ENCODE measurements around the gene KLHL1. TPM values are rescaled to one million over a fixed set of nuclear protein-coding genes. Genes with fewer than 3 reads are reported as not detected.

The KLHL1 gene
- polyA plus RNA-seq, 1 of the 3 experiments (the other 2 are of a cell fraction), result not detected

DNA sequence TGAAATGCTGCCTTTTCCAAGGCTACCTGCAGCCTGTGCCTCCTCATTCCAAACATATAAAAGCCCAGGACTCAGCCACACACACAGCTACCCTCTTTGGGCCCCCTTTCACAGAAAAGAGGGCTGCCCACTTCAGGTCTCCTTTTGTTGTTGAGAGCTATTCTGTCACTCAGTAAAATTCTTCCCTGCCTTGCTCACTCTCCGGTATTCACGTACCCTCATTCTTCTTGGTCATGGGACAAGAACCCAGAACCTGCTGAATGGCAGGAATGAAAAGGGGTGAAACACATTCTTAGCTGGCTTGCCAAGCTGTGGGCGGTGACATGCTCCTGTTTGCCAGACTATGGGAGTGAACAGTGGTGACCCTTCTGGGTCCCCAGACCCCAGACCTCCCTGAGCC, 338.6 kb downstream of the KLHL1 start (continued):
- TF ChIP-seq, protein P1, sequence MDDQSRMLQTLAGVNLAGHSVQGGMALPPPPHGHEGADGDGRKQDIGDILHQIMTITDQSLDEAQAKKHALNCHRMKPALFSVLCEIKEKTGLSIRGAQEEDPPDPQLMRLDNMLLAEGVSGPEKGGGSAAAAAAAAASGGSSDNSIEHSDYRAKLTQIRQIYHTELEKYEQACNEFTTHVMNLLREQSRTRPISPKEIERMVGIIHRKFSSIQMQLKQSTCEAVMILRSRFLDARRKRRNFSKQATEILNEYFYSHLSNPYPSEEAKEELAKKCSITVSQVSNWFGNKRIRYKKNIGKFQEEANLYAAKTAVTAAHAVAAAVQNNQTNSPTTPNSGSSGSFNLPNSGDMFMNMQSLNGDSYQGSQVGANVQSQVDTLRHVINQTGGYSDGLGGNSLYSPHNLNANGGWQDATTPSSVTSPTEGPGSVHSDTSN (IDR thresholded peaks at IDR 0.05), result no peak
- no peak for TF ChIP-seq MXI1 (IDR thresholded peaks at IDR 0.05; ENCODE audit: low read depth, low read length)
- TF ChIP-seq NFIC (IDR thresholded peaks at IDR 0.05; ENCODE audit: borderline replicate concordance), result no peak

DNA sequence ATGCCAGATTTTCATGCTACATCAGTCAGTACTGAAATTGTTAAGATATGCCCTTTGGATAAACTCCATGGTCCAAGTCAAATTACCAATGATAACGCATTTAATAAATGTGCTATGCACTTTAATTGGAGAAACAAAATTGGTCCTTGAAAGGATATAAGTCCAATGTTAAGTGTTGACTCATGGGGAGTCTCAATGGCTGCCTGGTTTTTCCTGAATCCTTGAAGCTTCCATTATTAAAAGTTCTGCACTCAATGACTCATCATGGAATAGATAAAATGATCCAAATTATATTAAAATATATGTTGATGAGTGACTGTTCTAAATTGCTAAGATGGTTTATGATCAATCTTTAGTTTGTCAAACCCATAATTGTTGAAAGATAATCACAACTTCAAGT, 346.7 kb downstream of the KLHL1 start:
- Histone ChIP-seq H3K9me2 (no peaks in the 10 kb centered on the region), H3K27me3 (ENCODE audit: insufficient read depth) (no peaks in the 10 kb centered on the region), H3K9me3 (no peaks in the 10 kb centered on the region), H3K36me3 (replicated peaks in 1 of 2; ENCODE audit: control insufficient read depth in 1 of 2, insufficient read depth in 2 of 2, low read length in 1 of 2) (no peaks in the 10 kb centered on the region), H4K20me1 (ENCODE audit: insufficient read depth) (no peaks in the 10 kb centered on the region), H3K9ac (no peak overlapping the region), H3K4me3 (ENCODE audit: low read depth in 2 of 2, low read length in 1 of 2) (no peak overlapping the region), H3K4me1 (ENCODE audit: control insufficient read depth in 1 of 2, insufficient read depth in 2 of 2, low read depth in 1 of 2, low read length in 1 of 2) (no peaks in the 10 kb centered on the region), H3K27ac (ENCODE audit: low read depth in 2 of 2, low read length in 1 of 2) (no peak overlapping the region), H3K4me2 (no peak overlapping the region), H3K79me2 (ENCODE audit: insufficient read depth) (no peaks in the 10 kb centered on the region), H2AFZ (ENCODE audit: low read depth) (no peak overlapping the region), H3F3A (replicated peaks; ENCODE audit: insufficient read depth) (no peaks in the 10 kb centered on the region)
- CTCF ChIA-PET, result no interaction called here
- TF ChIP-seq RFX5 (IDR thresholded peaks at IDR 0.05; ENCODE audit: low read length) (no peak), MEF2A (IDR thresholded peaks at IDR 0.05; ENCODE audit: borderline replicate concordance, low read depth) (no peak), RXRA (IDR thresholded peaks at IDR 0.05; ENCODE audit: borderline replicate concordance, low read depth) (no peak), RCOR1 (IDR thresholded peaks at IDR 0.05; ENCODE audit: low read length) (no peak), TCF12 (IDR thresholded peaks at IDR 0.05) (no peak), POLR2AphosphoS5 (IDR thresholded peaks at IDR 0.05; ENCODE audit: low read depth, low read length) (no peak), ELF1 (IDR thresholded peaks at IDR 0.05) (no peak), EZH2phosphoT487 (IDR thresholded peaks at IDR 0.05; ENCODE audit: borderline replicate concordance, low read depth) (no peak), FOSL2 (IDR thresholded peaks at IDR 0.05; ENCODE audit: borderline replicate concordance, low read depth) (no peak), TEAD4 (IDR thresholded peaks at IDR 0.05; ENCODE audit: borderline replicate concordance, insufficient read depth) (no peak), GABPA (IDR thresholded peaks at IDR 0.05; ENCODE audit: low read depth) (no peak), CHD2 (IDR thresholded peaks at IDR 0.05; ENCODE audit: low read length, partially characterized antibody) (no peak), YY1 (IDR thresholded peaks at IDR 0.05; ENCODE audit: low read depth) (no peak), MXI1 (IDR thresholded peaks at IDR 0.05; ENCODE audit: low read depth, low read length) (no peak), NFIC (IDR thresholded peaks at IDR 0.05; ENCODE audit: borderline replicate concordance) (no peak)
- TF ChIP-seq, protein P2, sequence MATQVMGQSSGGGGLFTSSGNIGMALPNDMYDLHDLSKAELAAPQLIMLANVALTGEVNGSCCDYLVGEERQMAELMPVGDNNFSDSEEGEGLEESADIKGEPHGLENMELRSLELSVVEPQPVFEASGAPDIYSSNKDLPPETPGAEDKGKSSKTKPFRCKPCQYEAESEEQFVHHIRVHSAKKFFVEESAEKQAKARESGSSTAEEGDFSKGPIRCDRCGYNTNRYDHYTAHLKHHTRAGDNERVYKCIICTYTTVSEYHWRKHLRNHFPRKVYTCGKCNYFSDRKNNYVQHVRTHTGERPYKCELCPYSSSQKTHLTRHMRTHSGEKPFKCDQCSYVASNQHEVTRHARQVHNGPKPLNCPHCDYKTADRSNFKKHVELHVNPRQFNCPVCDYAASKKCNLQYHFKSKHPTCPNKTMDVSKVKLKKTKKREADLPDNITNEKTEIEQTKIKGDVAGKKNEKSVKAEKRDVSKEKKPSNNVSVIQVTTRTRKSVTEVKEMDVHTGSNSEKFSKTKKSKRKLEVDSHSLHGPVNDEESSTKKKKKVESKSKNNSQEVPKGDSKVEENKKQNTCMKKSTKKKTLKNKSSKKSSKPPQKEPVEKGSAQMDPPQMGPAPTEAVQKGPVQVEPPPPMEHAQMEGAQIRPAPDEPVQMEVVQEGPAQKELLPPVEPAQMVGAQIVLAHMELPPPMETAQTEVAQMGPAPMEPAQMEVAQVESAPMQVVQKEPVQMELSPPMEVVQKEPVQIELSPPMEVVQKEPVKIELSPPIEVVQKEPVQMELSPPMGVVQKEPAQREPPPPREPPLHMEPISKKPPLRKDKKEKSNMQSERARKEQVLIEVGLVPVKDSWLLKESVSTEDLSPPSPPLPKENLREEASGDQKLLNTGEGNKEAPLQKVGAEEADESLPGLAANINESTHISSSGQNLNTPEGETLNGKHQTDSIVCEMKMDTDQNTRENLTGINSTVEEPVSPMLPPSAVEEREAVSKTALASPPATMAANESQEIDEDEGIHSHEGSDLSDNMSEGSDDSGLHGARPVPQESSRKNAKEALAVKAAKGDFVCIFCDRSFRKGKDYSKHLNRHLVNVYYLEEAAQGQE (IDR thresholded peaks at IDR 0.05; ENCODE audit: low read depth, low read length), result no peak
- TF ChIP-seq, protein P3, sequence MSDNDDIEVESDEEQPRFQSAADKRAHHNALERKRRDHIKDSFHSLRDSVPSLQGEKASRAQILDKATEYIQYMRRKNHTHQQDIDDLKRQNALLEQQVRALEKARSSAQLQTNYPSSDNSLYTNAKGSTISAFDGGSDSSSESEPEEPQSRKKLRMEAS (IDR thresholded peaks at IDR 0.05; ENCODE audit: low read depth), result no peak
- TF ChIP-seq, protein P4, sequence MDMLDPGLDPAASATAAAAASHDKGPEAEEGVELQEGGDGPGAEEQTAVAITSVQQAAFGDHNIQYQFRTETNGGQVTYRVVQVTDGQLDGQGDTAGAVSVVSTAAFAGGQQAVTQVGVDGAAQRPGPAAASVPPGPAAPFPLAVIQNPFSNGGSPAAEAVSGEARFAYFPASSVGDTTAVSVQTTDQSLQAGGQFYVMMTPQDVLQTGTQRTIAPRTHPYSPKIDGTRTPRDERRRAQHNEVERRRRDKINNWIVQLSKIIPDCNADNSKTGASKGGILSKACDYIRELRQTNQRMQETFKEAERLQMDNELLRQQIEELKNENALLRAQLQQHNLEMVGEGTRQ (IDR thresholded peaks at IDR 0.05; ENCODE audit: borderline replicate concordance, low read depth, low read length), result no peak
- TF ChIP-seq, protein P5, sequence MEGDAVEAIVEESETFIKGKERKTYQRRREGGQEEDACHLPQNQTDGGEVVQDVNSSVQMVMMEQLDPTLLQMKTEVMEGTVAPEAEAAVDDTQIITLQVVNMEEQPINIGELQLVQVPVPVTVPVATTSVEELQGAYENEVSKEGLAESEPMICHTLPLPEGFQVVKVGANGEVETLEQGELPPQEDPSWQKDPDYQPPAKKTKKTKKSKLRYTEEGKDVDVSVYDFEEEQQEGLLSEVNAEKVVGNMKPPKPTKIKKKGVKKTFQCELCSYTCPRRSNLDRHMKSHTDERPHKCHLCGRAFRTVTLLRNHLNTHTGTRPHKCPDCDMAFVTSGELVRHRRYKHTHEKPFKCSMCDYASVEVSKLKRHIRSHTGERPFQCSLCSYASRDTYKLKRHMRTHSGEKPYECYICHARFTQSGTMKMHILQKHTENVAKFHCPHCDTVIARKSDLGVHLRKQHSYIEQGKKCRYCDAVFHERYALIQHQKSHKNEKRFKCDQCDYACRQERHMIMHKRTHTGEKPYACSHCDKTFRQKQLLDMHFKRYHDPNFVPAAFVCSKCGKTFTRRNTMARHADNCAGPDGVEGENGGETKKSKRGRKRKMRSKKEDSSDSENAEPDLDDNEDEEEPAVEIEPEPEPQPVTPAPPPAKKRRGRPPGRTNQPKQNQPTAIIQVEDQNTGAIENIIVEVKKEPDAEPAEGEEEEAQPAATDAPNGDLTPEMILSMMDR (IDR thresholded peaks at IDR 0.05), result no peak
- TF ChIP-seq, protein P6, sequence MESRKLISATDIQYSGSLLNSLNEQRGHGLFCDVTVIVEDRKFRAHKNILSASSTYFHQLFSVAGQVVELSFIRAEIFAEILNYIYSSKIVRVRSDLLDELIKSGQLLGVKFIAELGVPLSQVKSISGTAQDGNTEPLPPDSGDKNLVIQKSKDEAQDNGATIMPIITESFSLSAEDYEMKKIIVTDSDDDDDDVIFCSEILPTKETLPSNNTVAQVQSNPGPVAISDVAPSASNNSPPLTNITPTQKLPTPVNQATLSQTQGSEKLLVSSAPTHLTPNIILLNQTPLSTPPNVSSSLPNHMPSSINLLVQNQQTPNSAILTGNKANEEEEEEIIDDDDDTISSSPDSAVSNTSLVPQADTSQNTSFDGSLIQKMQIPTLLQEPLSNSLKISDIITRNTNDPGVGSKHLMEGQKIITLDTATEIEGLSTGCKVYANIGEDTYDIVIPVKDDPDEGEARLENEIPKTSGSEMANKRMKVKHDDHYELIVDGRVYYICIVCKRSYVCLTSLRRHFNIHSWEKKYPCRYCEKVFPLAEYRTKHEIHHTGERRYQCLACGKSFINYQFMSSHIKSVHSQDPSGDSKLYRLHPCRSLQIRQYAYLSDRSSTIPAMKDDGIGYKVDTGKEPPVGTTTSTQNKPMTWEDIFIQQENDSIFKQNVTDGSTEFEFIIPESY (IDR thresholded peaks at IDR 0.05; ENCODE audit: borderline replicate concordance, low read depth), result no peak
- WGBS (ENCODE audit: low lambda C conversion rate), result 59% methylated on average over 1 of the region's 1 CpG
- POLR2A ChIA-PET, result no interaction called here
- no peak for DNase-seq
